PC-9 (cell line): ENCODE results near the gene KCNN3.

Experiments
- EZH2 ChIP-seq: fragments of 200-600 bp; sonication (generic); IDR thresholded peaks from 2 replicates; pipeline ENCODE4 v1.8.0; 2017; ENCODE audit warnings: antibody characterized with exemption, low read depth
- TF ChIP-seq, protein P1 (sequence below): fragments of 200-600 bp; sonication (generic); conservative IDR thresholded peaks from 2 replicates; pipeline ENCODE4 v1.6.1; 2017; ENCODE audit warnings: mixed run types, antibody characterized with exemption, mild to moderate bottlenecking, moderate library complexity

DNA sequence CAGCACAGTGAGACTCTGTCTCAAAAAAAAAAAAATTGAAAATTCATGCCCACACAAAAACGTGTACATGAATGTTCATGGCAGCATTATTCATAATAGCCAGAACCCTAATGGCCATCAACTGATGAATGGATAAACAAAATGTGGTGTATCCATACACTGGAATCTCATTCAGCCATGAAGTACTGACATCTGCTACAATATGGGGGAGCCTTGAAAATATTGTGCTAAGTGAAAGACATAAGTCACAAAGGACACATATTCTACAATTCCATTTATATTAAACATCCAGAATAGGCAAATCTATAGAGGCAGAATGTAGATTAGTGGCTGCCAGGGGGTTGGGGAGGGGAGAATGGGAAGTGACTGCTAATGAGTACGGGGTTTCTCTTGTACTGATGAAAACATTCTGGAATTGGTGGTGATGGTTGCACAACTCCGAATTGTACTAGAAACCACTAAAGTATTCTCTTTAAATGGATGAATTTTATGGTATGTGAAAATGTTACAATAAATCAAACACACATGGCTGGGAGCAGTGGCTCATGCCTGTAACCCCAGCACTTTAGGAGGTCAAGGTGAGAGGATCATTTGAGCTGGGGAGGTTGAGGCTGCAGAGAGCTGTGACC is 33.0 kb upstream of the KCNN3 start:
- TF ChIP-seq, protein P1, sequence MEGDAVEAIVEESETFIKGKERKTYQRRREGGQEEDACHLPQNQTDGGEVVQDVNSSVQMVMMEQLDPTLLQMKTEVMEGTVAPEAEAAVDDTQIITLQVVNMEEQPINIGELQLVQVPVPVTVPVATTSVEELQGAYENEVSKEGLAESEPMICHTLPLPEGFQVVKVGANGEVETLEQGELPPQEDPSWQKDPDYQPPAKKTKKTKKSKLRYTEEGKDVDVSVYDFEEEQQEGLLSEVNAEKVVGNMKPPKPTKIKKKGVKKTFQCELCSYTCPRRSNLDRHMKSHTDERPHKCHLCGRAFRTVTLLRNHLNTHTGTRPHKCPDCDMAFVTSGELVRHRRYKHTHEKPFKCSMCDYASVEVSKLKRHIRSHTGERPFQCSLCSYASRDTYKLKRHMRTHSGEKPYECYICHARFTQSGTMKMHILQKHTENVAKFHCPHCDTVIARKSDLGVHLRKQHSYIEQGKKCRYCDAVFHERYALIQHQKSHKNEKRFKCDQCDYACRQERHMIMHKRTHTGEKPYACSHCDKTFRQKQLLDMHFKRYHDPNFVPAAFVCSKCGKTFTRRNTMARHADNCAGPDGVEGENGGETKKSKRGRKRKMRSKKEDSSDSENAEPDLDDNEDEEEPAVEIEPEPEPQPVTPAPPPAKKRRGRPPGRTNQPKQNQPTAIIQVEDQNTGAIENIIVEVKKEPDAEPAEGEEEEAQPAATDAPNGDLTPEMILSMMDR: no peak
- no peak for TF ChIP-seq EZH2
